Neural cell (in vitro differentiated cells): ENCODE data around the gene NNT.

Source experiments
- CTCF ChIP-seq: fragments of 450-650 bp; IDR thresholded peaks from 2 replicates; pipeline ENCODE4 v1.5.1; 2014; ENCODE audit warnings: antibody characterized with exemption, mild to moderate bottlenecking, moderate library complexity; ENCODE audit not compliant: poor library complexity, severe bottlenecking
- EP300 ChIP-seq: fragments of 450-650 bp; conservative IDR thresholded peaks from 2 replicates; pipeline ENCODE4 v1.6.1; 2014; ENCODE audit warnings: antibody characterized with exemption, mild to moderate bottlenecking, moderate library complexity; ENCODE audit not compliant: poor library complexity, severe bottlenecking
- EZH2 ChIP-seq: fragments of 200-600, 300-800 bp; shearing (Covaris generic), sonication (generic); IDR thresholded peaks from 2 replicates; pipeline ENCODE4 v1.6.1; 2014; ENCODE audit warnings: antibody characterized with exemption, low read length, borderline replicate concordance, mild to moderate bottlenecking; ENCODE audit not compliant: insufficient read depth, poor library complexity, severe bottlenecking
- POLR2AphosphoS5 ChIP-seq: IDR thresholded peaks from 2 replicates; pipeline ENCODE4 v1.6.1; 2012
- RAD21 ChIP-seq: fragments of 450-650 bp; conservative IDR thresholded peaks from 2 replicates; pipeline ENCODE4 v1.6.1; 2014; ENCODE audit warnings: antibody characterized with exemption, mild to moderate bottlenecking, moderate library complexity
- REST ChIP-seq: IDR thresholded peaks from 2 replicates; pipeline ENCODE4 v1.6.1; 2012; ENCODE audit warnings: borderline replicate concordance
- SMC3 ChIP-seq: fragments of 450-650 bp; conservative IDR thresholded peaks from 2 replicates; pipeline ENCODE4 v1.6.1; 2014; ENCODE audit warnings: antibody characterized with exemption, mild to moderate bottlenecking, moderate library complexity; ENCODE audit not compliant: poor library complexity
- TAF1 ChIP-seq: IDR thresholded peaks from 2 replicates; pipeline ENCODE4 v1.6.1; 2012; ENCODE audit warnings: low read depth

DNA sequence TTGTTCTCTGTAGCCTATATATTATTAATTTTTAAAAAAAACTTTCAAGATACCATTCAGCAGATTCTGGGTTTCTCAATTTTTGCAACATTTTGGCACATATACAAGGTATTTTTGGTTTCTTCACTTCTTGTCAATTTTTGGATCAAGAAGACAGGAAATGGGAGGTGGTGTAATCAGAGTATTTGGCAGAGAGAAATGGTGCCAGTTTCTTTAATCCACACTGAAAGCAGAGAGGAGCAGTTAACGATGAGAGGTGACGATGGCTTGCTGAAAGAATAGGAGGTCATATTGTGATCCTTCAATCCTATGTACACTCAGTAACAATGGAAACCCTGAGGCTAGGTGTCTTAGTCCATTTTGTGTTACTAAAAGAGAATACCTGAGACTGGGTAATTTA is 16.4 kb downstream of the NNT start:
- TF ChIP-seq EZH2 = no peak
- TF ChIP-seq EP300 = no peak
- no peak for TF ChIP-seq CTCF
- TF ChIP-seq RAD21 = no peak
- TF ChIP-seq POLR2AphosphoS5 = no peak
- no peak for TF ChIP-seq REST
- TF ChIP-seq TAF1 = no peak
- no peak for TF ChIP-seq SMC3
